Activated CD8-positive, alpha-beta memory T cell treated with anti-CD3 and anti-CD28 coated beads, Interleukin-2, amount 50 U/mL, for 48 hours (primary cell): ENCODE measurements around the gene STRIP2.
"Not testable (repeated sequence)": the region's sequence is repeated elsewhere in the genome, so short reads cannot be mapped to it uniquely, and the experiment has no call there.

Source experiments
- DNase-seq: peaks from one replicate; pipeline ENCODE4 v3.0.0-alpha.2; 2020

The STRIP2 gene

GRCh38 chr7:129422727-129423126 is 11.5 kb upstream of the STRIP2 start:
- DNase-seq = no peak

DNA sequence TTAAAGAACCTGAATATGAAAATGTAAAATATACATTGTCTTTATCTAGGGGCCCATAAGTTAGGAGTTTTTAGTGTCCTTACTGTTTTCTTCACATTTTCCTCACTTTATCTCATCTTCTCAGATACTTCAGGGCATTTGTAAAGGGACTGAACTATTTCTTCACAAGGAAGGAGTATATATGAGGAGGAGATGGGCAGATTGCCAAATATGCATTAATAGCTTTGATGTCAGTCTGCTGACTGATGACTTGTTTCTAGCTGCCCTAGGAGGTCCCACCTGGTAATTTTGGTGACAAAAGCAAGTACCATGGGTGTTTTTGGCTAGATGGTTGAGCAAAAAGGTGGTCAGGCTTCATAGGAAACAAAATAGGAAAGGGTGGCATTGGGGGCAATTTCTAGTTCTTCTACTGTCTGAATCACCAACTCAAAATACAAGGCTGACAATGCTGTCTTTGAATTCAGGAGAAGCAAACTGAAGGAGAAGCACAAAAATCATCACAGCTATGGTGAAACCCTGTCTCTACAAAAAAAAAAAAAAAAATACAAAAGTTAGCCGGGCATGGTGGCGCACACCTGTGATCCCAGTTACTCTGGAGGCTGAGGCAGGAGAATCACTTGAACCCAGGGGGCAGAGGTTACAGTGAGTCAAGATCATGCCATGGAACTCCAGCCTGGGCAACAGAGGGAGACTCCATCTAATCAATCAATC is 10.4 kb upstream of the STRIP2 start:
- no peak for DNase-seq

DNA sequence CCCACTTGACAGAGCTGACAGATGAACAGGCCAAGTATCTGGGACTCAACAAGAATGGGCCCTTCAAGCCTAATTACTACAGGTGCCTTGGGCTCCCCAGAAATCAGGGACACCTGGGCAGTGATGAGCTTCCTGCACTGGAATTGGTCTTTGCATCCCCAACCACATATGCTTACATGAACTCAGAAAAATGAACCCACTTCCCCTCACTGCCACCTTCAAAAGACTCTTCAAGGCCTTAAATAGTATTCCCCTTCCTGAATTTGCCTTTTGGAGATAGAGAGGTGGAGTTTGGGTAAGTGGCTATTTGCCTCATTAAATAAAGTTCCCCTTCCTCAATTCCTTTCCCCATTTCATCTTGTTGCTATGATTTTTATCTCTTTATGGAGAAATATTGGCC is 7.8 kb upstream of the STRIP2 start:
- no peak for DNase-seq

- DNase-seq = no peak
These were observed 6.6 kb upstream of the STRIP2 start for GRCh38 chr7:129427526-129428045.

GRCh38 chr7:129431911-129432643 is 2.2 kb upstream of the STRIP2 start:
- no peak for DNase-seq

- DNase-seq = peak; percentile 54
These were observed 565 bp downstream of the STRIP2 start for GRCh38 chr7:129434675-129435318.

- DNase-seq = no peak
These were observed 1.2 kb downstream of the STRIP2 start for GRCh38 chr7:129435414-129435829.

DNA sequence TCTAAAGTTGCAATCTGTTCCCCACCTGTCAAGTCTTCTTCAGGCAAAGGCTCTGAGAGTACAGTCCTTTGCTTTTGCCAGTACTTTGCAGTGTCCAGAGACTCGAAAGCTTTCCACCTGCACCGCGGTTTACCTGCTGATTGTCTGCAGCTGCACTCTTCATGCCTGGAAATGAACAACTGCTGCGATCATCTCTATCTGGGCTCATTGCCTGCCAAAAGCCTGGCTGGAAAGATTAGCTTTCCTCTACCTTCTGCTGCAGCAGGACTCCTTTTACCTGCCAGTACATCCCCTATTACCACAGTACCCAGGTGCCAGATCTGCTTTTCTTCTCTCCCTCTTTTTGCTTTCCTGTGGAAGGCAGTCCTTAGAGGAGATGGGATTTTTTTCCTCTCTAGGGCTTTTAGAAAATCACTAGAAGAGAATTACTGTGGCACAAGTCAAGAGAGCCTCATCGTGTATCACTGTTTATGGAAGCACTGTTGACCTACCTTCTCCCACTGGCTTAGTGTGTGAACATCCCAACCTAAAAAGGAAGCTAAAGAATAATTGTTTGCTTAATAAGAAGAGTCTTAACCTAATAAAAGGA is 2.2 kb downstream of the STRIP2 start:
- DNase-seq = no peak

DNA sequence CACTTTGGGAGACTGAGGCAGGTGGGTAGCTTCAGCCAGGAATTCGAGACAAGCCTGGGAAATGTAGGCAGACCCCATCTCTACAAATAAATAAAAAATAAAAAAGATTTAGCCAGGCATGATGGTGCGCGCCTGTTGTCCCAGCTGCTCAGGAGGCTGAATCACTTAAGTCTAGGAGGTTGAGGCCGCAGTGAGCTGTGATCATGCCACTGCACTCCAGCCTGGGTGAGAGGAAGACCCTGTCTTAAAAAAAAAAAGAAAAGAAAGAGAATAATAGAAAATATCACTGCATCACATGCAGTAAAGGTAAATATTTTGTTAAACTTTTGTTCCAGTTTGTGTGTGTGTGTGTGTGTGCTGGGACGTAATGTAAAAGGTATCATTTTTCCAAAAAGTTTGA is 3.0 kb downstream of the STRIP2 start:
- DNase-seq = no peak

- no peak for DNase-seq
These were observed 4.1 kb downstream of the STRIP2 start for GRCh38 chr7:129438281-129438838.

GRCh38 chr7:129438839-129439651 is 4.8 kb downstream of the STRIP2 start:
- peak; percentile 67 for DNase-seq

DNA sequence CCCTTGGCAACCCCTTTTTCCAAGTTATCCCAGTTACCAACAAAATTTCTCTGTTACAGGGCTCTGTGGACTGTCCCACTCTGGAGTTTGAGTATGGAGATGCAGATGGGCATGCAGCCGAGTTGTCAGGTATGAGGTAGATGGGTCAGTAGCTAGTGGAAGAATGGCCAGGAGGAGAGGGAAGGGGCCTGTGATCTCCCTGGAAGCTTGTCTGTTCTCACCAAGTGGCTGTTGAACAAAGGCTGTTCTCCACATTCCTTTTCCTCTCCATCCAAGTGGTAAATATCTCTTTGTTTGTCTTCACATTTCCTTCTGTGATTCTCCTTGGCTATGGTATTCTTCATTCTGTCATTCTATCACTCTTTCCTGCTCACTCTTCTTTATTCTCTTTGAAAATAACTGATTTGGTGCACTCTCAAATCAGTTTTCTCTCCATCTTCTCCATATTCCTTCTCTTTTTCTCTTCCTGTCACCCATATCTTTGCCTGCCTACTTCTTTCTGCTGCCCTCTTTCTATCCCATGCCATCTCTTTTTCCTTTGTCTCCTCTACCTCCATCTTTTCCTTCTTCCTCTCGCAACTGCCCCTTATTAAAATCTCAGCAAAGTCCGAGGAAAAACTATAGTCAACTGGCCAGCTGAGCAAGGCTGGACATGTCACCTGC is 5.9 kb downstream of the STRIP2 start:
- no peak for DNase-seq

DNA sequence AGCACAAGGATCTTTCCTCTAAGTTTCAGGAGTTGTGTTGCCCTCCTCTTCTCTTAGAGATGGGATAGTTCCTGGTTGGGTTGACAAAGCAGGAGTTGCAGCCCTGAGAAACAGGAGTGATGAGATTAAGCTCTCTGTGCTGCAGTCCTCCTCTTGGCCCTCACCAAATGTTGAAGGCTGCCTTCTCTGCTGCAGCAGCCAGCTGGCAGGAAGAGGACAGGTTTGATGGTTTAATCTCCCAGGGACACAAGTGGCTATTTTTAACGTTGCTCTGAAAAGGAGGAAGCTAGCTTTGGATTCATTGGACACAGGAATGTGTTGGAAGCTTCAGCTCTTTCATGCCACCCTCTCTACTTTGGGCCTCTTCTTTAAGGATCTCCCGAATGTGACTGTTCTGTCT is 9.4 kb downstream of the STRIP2 start:
- DNase-seq = no peak

GRCh38 chr7:129444776-129445175 is 10.5 kb downstream of the STRIP2 start:
- DNase-seq = not testable (repeated sequence)

- not testable (repeated sequence) for DNase-seq
These were observed 12.7 kb downstream of the STRIP2 start for GRCh38 chr7:129446925-129447324.

DNA sequence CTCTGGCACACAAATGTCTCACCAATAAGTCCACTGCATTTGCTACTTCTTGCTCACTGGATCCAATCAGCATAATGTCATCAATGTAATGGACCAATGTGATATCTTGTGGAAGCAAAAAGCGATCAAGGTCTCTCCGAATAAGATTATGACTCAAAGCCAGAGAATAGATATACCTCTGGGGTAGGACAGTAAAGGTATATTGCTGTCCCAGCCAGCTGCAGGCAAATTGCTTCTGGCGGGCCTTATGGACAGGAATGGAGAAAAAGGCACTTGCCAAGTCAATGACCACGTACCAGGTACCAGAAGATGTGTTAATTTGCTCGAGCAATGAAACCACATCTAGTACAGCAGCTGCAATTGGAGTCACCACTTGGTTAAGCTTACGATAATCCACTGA is 13.2 kb downstream of the STRIP2 start:
- DNase-seq = not testable (repeated sequence)

GRCh38 chr7:129448608-129449007 is 14.4 kb downstream of the STRIP2 start:
- DNase-seq = not testable (repeated sequence)

DNA sequence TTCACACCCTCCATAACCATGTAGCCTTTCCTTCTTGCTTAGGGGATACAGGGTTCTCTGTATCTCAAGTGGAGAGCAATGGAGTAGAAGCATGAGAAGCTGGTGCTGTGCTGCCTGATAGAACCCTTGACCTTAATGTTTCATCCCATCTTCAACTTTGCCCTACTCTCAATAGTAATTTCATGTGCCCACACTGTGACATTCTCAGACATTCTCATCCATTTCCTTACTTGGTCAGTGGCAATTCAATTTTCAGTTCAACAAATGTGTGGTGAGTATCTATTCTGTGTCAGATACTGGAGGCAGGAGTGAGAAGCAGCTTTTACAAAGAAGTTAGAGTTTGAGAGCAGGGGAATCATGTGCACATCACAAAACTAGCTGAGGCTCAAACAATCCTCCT is 16.1 kb downstream of the STRIP2 start:
- no peak for DNase-seq

- no peak for DNase-seq
These were observed 18.5 kb downstream of the STRIP2 start for GRCh38 chr7:129452589-129453231.

- DNase-seq = no peak
These were observed 19.4 kb downstream of the STRIP2 start for GRCh38 chr7:129453510-129454248.
